Activated T-helper 9 cell treated with anti-CD3 and anti-CD28 coated beads, Interleukin-2, amount 50 U/mL, for 16 hours (primary cell): ENCODE measurements around the gene ADCYAP1R1.

Source experiments
- DNase-seq: peaks from one replicate; pipeline ENCODE4 v3.0.0-alpha.2; 2020; ENCODE audit warnings: low read depth

ADCYAP1R1 gene

DNA sequence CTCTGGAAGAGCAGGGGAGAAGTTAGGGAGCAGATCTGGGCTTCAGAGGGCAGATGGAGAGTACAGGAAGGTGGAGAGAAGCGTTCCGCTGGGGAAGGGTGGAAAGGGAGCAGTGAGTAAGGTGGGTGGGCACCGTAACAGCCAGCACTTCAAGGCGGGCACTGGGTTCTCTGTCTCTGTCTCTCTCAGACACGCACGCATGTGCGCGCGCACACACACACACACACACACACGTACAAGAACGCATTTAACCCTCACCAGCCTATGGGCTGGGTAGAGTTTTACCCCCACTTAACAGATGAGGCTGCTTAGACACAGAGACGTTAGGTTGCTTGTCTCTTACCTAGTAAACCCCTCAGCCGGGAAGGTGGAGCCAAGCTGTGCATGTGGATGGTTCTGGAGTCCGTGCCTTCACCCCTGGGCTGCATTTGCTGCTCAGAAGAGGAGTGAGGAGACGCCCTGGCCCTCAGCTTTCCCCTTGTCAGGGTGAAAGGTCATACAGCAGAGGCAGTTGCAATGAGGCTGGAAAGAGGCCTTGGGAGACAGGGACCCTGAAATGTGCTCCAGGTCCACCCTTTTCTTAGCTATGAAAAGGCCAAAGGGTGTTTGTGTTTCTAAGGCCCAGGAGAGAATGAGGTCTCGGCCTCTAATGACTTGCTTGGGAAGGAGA is 16.0 kb downstream of the ADCYAP1R1 start:
- no peak for DNase-seq

DNA sequence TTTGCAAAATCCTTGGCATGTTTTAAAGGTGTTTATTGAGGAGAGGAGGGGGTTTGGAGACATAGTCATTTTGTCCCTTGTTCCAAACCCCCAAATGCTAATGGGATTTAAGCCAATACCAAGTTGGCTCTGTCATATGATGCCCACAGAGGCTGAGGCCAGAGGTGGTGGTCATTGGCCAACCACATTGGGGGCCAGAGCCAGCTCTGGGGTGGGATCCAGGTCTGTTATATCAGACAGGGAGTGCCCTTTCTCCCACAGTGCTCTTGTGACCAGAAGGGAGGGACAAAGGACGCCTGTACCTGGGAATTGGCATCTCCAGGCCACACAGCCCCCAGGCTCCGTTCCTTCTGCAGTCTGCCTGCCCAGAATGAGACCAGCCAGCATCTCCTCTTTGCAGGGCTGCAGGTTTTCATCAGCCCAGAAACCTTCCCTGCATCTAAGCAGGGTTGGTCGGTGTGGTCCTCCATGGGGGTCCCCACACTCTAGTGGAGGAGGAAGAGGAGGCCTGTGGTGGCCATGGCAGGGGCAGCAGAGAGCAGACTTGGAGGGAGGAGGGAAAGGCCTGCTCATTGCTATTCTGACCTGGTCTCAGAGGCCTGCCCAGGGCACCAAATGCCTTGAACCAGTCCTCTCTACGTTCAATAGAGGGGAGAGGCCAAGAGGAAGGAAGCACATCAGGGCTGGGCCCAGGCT is 17.9 kb downstream of the ADCYAP1R1 start:
- DNase-seq, result no peak

DNA sequence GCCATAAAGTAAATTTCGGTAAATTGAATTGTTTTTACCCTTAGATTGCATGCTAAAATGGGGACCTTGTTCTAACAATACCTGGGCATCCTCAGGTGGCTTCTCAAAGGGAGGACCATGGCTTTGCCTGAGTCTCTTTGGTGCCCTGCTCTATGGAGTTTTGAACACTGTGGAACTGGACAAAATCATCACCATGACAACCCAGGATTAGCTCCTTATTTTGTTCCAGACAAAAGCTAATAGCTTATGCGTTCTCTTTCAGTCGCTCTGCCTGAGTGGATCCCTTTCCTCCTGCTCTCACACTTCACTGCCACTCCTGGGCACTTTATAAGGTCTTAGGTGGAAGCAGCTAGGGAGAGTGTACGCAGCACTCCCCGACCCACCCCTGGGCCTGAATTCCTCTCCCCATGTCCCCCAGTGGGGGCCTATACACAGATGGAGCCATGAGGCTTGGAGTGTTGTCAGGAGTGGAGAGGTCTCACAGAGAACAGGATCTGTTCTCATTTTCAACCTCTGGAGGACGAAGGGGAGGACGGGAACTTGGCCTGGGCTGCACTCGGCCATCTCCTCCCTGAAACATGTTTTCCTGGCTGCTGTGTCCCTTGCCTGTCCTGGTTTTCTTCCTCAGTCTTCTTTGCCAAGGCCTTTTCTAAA is 19.0 kb downstream of the ADCYAP1R1 start:
- DNase-seq, result no peak

DNA sequence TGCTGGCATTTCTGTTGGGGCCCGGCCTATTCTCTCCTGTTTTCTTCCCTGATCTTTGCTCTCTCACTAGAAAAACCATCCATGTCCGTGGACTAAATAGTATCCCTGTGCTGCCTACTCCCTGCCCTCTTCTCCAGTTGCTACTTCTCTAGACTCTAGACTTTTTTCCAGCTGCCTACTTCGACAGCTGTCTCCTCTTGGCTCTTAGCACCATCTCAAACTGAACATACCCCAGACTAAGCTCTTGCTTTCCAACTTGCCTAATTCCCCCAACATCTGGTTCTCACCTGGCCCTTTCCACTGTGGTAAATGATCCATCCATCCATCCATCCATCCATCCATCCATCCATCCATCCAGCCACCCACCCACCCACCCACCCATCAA is 19.5 kb downstream of the ADCYAP1R1 start:
- DNase-seq, result no peak

DNA sequence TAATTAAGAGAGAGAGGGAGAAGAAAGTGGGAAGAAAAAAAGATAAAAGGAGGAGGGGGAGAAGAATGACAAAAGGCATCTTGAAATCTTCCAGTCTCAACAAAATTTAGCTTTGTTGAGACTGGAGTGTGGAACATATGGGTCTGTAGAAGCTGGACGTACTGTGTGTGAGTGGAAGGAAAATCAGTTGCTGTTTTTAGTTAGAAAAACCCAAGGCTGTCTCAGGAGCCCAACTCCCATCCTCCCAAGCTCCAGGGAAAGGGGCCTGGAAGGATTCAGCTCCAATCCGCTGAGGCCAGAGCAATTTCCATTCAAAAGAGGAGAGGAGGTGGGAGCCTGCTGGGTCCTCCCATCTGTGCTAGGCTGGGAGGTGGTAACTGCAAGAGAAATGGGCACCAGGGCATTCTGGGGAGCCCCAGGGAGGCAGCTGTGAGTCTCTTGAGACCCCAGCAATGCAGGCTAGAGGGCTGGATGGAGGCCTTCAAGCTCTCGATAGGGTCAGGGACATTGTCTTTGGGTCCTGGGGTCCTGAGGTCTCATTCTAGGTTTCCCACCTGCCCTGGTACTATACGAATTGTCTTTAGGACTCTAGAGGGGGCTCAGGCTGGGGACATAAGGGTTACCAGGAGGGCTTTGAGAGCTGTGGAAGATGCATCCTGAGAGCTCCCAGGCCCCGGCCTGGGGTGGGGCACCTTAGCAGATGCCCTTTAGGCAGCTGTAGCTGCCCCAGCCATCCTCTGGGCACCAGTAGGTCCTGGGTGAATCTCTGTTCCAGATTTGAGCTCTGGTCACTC is 21.4 kb downstream of the ADCYAP1R1 start:
- no peak for DNase-seq

DNA sequence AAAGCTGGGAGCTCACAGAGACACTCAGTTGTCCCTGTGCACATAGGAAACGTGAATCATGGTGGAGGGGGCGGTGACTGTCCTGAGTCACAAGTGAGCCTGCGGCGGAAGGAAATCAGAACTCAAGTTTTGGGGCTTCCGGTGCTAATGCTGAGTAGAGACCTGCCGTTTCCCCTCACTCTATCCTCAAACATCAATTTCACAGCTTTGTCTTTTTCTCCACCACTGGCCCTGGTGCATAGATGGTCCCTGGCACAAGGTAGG is 21.9 kb downstream of the ADCYAP1R1 start:
- no peak for DNase-seq

DNA sequence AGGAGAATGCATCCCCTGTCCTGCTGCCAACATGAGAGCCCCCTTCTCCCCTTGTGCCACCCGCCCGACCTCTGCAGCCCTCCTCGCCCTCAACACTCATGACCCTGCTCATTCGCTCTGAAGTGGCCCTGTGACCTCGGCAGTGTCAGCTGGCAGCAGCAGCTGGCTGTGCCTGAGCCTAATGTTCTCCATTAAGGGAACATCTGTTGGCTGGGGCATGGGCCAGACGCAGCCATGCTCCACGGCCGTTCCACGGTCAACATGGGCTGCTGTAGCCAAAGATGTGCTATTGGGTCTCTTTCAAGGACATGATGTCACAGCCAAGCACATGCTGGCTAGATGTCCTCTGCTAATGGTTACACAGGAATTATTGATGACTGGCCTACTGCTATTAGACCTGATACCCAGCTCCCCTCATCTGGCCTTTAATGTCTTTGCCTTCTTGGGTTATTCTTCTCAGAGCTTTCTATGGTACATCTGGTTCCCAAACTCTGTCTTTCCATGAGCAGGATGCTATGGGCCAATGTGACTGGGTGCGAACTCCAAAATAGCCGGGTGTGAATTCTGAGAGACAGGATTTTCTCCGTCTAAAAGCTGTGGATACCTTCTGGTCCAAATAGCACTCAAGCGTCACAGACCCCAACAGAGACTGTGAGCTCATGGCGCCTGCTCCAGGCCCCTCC is 22.4 kb downstream of the ADCYAP1R1 start:
- DNase-seq, result no peak

DNA sequence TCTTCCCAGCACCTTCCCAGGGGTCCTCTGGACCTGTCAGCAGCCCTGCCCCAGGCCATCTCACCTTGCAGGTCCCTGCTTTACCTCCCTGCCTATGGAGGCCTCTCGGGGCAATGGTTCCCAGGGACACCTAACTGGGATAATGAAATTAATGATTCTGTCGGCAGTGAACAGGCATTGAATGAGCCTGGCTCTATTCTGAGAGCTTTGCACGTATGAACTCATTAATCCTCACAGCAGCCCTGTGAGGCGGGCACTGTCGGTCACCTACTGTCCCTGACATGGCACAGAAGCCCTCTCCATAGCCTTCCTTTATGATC is 22.9 kb downstream of the ADCYAP1R1 start:
- no peak for DNase-seq

DNA sequence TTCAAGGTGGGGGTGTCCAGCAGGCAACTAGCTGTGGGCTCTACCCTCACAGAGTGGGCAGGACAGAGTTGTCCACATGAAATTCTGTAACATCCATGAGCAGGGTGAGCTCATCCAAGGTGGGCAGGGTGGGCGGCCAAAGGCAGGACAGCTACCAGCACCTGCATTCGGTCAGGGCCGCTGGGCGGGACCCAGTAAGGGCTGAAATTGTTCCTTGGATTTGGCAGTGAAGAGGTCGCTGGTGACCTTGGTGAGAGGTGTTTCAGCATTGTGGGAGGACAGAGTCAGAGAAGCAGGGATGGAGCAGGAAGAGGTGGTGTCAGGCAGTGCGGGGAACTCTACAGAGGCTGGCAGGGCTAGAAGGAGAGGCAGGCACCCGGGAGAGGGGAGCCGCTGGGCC is 23.9 kb downstream of the ADCYAP1R1 start:
- DNase-seq, result no peak

DNA sequence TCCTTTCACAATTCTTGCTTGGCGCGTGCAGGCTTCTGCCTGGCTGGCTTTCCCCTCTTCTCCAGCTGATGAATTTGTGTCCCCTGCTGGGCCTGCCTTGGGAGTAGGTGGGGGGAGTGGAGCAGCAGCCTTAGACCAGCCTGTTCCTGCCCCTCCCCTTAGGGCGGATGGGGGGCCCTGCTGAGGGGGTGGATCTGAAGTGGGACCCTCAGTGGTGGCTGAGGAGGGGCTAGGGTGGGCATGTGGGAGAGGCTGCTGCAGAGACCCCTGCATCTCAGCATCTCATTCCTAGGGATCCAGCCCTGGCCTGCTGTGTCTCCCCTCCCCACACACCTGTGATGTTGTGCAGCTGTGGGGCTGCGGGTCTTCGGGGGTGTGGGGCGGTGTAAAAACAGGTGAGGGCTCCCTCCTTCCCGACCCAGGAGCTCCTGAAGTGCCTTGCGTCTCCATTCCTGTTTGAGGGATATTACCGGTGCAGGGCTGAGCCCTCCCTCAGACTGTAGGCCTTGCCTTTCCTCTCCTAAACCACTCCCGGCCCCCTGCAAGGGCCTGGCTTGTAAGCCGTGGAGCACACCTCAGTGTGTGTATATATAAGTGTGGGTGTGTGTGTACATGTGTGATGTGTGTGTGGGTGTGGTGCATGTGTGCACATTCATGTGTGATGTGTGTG is 24.7 kb downstream of the ADCYAP1R1 start:
- no peak for DNase-seq

DNA sequence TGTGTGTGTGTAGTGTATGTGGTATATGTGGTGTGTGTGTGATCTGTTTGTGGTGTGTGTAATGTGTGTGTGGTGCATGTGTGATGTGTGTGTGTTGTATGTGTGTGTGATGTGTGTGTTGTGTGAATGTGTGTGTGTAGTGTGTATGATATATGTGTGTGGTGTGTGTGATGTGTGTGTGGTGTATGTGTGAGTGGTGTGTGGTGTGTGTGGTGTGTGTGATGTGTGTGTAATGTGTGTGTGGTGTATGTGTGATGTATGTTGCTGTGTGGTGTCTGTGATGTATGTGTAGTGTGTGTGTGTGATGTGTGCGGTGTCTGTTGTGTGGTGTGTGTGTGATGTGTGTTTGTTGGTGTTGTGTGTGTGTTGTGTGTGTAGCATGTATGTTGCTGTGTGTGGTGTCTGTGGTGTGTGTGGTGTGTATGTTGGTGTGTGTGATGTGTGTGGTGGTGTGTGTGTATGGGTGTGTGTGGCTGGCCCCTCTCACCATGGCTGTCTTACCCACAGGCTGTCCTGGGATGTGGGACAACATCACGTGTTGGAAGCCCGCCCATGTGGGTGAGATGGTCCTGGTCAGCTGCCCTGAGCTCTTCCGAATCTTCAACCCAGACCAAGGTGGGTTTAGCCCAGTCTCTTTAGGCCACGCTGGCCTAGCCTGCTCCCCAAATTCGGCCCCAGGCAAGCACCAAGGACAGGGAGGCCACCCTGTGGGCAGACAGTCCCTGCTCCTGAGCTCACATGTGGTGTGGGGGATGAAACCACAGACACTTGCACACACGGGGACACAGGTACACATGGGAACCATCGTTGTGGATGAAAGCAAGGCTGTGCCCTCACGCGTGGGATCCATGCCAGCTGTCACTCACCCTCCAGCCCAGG is 25.6 kb downstream of the ADCYAP1R1 start:
- no peak for DNase-seq

DNA sequence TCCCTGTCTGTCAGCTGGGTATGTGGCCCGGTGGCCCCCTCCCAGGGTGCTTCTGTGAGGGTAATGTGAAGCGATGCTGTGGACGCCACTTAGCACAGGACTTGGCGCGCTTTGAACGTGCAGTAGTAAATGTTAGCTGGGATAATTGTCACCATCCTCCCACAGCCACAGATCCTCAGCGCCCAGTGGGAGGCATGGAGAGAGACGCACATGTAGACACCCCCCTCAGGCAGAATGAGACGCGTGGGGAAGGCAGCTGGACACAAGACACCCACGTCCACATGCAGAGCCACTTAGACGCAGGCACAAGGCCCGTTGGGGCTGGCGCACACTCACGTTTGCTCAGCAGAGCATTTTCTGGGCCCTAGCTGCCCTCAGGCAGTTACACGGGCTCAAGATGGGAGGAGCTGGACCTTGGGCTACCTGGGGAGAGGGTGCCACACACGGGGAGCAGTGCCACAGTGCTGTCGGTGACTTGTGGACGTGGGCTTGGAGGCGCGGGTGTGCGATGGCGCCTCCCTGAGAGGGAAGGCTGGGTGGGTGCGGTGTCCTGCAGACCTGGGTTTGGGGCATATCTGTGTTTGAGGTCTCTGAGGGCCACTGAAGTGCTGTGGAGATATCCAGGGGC is 26.4 kb downstream of the ADCYAP1R1 start:
- DNase-seq, result no peak

DNA sequence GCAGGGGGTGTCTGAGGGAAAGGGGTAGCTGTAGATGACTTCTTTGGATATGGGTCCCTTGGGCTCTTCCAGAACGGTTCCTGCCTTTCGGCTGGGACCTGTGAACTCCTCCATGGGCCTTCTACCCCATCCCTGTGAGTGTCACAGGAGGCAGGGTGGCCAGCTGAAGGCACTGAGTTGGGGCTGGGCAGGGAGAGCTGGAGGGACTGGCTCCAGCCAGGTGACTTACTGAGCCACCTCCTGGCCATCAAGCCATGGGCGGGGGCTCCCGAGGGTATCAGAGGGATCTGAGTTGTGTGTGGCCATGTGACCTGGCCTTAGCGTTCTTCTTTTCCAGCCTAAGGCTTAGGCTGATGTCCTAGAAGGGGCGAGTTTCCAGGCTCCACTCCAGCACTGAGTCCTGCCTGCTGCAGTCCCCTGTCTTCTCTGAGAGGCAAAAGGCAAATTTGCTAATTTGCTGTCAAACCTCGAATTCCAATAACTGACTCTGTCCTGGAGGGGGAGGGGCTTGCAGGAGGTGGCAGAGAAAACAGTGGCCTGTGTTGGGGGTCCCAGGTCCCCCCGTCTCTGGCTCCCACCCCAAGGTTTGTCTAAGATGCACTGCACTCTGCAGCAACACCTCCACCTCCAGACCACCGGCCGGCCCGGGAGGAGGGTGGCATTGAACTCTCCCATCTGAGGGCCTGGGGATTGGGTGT is 27.2 kb downstream of the ADCYAP1R1 start:
- DNase-seq, result no peak

DNA sequence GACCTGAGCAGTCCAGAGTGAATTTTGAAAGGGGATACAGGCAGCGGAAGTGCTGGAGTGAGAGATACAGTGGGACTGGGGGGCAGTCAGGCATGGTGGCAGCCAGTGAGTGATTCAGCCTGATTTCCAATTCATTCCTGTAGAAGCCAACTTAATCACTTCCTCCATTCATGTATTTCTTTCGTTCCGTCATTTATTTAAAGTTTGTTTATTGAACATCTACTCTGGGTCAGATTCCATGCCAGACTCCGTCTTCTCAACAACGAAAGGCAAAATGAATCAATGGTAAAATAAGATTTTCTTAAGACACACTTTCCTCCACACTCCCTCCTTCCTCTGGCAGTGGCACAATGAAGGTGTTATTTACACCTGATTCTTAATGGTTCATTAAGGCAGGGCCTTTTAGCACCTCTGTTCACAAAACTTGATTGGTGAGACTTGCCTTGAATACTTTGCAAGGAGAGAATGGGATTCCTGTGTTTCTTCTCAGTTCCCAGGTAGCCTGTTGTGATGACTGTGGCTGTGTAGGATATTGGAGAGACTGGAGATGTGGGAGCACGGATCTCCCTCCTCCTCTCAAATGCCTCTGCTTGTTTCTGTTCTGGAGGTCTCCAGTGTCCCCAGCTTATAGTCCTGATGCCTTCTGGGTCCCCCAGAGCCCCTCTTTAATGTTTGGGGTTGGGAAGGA is 27.9 kb downstream of the ADCYAP1R1 start:
- DNase-seq, result no peak

DNA sequence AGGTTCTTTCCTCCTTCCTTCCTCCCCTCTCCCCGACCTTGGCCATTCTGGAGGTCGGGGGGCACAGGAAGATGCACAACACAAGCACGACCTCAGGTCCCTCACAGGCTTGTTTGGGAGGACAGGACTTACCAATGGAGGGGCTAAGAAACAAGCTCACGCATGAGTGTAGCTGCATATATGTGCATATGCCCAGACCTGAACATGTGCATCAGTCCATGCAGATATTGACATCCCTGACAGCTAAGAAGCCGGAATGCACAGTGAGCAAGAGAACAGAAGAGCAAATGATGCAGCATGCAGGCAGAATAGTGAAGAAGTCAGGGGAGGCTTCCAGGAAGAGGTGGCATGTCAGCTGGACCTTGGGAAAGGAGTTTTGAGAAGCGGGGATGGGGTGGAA is 28.7 kb downstream of the ADCYAP1R1 start:
- DNase-seq, result no peak

DNA sequence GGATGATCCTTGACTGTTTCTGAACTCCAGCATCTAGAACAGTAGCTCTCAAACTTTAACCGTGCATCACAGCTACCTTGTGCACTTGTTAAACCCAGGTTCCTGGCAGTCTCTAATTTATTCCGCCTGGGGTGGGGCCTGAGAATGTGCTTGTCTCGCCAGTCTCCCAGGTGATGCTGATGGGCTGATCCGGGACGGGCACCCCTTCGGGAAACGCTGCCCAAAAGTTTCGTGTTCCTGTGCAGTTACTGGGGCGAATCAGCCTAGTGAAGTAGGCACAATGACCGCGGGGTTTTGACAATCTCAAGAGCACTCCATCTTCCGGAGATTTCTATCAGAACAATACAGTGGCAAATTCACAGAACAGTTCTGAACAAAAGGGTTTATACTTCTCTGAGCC is 29.9 kb downstream of the ADCYAP1R1 start:
- DNase-seq, result no peak

DNA sequence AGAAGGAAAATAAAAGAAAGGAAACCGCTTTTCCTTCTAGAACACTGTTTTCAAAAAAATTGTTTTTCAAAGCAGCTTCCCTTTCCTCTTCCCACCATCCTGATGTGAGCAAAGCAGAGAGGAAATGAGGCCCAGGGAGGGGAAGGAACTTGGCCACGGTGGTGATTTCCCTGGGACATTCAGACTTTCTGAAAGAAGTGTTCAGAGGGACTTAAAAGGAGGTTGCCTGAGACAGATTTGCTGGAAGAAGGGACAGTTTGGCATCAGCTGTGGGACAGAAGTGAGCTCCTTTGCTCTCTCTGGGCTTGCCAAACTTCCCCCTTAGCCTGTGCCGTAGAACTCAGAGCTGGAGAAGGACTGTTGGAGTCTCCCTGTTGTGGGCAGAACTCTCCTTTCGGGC is 30.3 kb downstream of the ADCYAP1R1 start:
- no peak for DNase-seq

DNA sequence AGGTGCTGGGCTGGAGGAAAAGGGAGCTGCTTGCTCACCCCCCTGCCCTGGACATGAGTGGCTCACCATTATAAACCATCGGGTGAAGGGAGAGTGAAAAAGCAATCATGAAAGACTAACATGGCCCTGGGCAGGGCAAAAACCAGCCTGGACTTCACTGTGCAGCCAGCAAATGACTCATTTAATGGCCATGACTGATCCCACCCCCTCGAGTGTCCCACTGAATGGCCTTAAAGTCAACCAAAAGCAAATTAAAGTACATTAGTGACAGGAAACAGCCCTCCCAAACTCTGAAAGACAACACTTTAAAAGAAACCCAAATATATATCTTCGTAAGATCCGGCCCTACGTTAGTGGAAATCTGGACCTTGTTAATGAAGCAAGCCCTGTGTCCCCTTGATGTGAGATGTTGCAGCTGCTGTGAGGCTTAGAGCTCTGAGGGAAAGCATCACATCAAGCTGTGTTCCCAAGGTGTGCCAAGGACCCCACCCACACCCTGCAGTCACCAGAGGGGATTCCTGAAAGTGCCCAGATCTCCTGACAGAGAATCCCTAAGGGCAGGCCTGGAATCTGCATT is 31.2 kb downstream of the ADCYAP1R1 start:
- no peak for DNase-seq

DNA sequence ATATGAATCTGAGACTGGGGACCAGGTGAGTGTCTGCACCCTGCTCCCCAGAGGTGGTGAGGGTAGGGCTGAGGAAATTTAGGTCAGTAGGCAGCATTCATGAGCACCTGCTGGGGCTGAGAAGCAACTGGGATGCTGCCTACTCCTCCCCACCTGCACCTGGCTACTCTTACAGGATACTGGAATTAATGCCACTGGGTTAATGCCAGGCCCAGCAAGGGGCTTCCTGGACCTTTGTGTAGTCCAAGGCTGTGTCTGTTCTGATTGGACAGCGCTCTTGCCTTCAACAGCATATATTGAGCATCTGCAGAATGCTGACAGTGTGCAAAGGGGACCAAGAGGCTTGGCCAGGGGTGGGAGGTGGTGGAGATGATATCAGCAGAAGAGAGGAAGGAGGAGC is 32.1 kb downstream of the ADCYAP1R1 start:
- no peak for DNase-seq
